ENCODE measurements around the gene DMRT1. TPM values are rescaled to one million over a fixed set of nuclear protein-coding genes. Genes with fewer than 3 reads are reported as not detected.
A peak's percentile ranks its signal among the peaks of the same experiment; 100 is the strongest.
"Not testable (repeated sequence)": the region's sequence is repeated elsewhere in the genome, so short reads cannot be mapped to it uniquely, and the experiment has no call there.

The DMRT1 gene
- total RNA-seq, 1 donor from 2014 or later = not detected

DNA sequence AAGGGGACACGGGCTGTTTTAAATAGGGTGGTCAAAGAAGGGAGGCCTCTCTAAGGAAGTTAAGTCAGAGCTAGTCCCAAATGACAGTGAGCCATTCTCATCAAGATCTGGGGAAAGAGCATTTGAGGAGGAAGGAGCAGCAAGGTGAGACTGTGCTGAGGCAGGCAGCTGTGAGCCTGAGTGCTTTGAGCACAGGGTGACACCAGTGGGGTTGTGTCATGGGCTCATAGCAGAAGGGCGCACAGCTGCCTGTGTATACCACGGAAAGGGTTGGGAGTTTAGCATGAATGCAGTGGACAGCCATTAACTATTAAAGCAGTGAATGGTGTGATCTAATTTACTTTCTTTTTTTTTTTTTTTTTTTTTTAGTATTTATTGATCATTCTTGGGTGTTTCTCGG, 19.2 kb downstream of the DMRT1 start:
- no peak for ATAC-seq

DNA sequence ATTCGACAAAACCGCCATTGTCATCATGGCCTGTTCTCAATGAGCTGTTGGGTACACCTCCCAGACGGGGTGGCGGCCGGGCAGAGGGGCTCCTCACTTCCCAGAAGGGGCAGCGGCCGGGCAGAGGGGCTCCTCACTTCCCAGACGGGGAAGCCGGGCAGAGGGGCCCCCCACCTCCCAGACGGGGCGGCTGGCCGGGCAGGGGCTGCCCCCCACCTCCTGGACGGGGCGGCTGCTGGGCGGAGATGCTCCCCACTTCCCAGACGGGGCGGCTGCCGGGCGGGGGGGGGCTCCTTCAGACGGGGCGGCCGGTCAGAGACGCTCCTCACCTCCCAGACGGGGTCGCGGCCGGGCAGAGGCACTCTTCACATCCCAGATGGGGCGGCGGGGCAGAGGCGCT, 20.0 kb downstream of the DMRT1 start:
- ATAC-seq = not testable (repeated sequence)

DNA sequence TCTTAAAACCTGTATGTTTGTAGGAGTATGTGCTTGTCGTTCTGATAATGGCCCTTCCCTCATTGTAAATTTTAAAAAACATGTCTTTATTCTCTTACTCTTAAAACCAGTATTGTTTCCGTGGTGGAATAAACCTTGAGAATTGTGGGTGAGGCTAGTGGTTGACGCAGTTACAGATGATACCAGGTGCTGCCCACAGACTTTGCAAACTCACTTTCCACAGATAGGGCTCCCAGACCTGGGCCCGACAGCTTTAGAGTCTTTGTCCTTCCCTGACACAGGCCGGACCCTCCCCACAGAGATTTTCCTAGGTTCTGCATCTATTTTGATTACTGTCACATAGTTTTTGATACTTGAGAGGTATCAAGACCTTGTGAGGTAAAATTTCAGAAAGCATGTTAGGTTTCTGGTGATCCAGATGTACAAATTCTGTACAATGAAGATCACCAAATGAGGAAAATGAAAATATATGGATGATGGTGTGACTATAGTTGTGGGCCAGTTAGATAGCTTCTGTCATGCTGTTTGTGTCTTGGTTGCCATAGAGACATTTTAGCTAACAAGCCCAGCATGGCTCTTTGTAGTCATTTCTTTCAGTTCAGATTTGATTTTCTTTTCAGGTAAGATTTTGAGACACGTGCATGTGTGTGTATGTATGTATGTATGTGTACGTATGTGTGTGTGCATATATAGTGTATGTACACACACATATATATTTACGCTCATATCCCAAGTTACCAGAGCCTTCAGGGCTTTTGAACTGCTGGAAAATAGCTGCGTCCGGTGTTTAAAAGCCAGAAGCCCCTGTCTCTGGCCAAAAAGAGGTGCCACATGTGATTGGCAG, 33.8 kb downstream of the DMRT1 start:
- ATAC-seq = no peak

DNA sequence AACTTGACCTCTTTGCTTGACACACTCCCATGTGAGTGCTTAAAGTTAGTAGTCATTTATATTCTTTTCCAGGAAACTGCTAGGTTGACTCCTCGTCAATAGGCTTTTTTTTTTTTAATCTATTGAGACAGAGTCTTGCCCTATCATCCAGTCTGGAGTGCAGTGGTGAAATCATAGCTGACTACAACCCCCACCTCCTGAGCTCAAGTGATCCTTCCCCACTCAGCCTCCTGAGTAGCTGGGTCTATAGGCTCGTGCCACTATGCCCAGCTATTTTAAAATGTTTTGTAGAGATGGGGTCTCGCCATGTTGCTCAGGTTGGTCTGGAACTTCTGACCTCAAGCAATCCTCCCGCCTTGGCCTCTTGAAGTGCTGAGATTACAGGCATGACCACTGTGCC, 34.9 kb downstream of the DMRT1 start:
- no peak for ATAC-seq

DNA sequence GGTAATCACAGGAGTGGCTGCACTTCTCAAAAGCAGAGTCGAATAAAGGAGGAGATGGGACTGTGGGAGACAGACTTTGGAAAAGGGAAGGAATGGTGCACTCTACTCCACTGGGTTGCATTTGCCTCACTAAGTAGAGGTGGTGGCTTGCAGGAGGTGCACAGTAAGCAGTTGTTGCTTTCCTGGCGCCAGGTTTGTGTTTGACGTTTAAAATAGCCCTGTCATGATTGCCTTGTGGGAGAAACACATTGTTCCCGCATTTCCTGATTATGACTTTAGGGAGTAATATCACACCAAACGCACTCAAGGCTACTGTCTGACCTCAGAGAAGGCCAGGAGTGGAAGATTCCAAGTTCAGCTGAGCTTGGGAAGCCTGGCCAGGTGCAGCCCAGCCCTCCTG, 36.7 kb downstream of the DMRT1 start:
- ATAC-seq = no peak

DNA sequence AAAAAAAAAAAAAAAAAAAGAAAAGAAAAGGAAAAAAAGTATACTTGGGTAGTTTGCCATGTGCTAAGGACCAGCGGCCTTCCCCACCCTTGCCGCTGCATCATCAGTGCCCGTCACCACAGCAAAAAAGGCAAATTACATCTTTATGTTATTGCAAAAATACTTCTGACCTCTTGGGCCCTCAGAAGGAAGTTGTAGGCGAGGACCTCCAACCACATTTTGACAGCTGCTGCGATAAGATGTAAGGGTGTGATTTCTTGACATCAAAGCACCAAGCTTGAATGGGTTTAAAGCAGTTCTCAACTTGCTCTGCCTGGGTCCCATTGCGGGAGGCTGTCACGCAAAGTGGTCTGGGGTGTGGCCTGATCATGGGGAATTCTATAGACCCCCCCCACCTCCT, 39.2 kb downstream of the DMRT1 start:
- ATAC-seq = no peak

DNA sequence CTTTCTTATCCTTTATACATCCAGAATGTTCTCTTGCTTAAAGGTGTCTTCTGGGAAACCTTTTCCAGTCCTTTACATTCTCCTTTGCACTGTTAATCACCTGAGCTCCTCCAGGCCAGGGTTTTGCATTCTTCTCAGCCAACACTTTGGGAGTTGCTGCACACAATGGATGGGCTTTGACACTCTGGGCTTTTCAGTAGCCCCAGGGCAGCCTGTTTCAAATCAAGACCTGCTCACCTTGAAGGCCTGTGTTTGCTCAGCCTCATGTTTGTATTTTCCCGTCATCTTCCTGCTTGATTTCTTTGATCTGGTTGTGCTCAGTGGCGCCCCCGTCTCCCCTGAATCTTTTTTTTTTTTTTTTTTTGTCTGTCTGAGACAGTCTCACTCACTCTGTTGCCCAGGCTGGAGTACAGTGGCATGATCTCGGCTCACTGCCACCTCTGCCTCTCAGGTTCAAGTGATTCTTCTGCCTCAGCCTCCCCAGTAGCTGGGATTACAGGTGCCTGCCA, 41.0 kb downstream of the DMRT1 start:
- no peak for ATAC-seq

DNA sequence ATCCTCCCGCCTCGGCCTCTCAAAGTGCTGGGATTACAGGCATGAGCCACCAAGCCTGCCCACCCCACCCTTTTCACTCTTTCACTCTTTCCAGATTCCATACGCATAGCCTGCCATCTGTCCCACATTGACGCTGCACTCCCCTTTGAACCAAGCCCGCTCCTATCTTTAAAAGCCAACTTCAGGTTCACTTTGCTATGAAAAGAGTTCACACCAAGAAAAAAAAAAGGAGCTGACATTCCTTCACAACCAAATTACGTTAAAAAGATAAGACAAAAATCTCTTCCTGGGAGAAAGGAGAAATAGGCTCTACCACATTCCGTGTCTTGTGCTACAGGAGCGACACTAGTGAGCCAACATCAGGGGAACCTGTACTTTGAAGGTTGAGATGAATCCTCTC, 41.5 kb downstream of the DMRT1 start:
- no peak for ATAC-seq

DNA sequence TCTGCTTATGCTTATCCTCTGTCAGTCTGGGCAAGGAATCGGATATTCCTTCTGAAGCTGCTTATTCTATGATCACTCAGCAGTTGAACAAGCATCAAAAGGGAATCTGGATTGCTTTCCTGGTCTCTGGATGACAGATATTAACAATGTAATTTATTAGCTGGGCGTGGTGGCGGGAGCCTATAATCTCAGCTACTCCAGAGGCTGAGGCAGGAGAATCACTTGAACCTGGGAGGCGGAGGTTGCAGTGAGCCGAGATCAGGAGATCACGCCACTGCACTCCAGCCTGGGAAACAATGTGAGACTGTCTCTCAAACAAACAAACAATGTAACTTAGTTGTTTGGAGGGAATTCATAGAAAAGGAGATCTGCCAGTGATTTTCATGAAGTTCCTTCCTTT, 45.4 kb downstream of the DMRT1 start:
- no peak for ATAC-seq

DNA sequence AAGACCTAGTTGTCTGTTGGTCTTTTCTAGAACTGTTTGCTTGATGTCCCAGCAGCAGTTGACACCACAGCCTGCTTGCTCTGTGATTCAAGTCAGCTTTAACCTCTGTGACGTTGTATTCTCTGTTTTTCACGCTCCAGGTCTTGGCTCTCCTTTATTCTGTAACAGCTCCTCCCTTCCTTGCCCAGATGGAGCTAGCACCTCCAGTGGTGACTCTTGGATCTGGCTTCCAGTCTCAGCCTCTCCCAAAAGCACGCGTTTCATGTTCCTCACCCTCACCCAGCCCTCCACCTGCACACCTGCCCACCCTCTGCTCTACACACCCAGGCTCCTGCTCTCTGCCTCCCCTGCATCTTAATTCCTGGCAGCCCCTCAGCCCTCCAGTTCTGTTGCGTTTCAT, 50.6 kb downstream of the DMRT1 start:
- ATAC-seq = peak; percentile 32

DNA sequence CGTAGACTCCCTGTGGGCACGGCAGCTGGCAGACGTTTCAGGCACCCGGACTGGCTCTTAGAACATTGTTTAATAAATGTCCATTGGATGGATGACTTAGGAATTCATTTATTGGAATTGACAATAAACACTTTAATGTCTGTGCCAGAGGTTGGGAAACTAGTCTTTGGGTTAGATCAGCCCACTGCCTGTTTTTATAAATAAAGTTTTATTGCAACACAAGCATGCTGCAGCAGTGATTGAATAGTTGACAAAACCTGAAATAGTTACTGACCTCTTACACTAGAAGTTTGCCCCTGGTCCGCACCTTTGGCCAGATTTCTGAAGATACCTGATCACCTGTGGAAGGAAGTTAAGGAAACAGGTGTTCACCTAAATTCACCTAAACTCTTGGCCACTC, 51.6 kb downstream of the DMRT1 start:
- no peak for ATAC-seq

DNA sequence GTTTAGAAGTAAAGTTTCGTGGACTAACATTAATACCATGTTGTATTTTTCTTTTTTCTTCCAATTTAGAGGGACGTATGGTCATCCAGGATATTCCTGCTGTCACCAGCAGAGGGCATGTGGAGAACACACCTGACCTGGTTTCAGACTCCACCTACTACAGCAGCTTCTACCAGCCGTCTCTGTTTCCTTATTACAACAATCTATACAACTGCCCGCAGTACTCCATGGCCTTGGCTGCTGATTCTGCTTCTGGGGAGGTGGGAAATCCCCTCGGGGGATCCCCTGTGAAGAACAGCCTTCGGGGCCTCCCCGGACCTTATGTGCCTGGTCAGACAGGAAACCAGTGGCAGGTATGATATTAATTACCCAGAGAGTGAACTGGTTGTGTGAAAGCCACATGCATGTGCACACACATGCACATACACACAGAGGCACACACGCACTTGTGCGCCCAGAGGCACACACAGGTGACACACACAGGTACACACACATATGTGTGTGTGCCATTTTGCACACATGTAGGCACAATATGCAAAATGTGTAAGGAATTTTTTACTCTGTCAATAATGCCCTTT, 52.4 kb downstream of the DMRT1 start:
- ATAC-seq = peak; percentile 95

DNA sequence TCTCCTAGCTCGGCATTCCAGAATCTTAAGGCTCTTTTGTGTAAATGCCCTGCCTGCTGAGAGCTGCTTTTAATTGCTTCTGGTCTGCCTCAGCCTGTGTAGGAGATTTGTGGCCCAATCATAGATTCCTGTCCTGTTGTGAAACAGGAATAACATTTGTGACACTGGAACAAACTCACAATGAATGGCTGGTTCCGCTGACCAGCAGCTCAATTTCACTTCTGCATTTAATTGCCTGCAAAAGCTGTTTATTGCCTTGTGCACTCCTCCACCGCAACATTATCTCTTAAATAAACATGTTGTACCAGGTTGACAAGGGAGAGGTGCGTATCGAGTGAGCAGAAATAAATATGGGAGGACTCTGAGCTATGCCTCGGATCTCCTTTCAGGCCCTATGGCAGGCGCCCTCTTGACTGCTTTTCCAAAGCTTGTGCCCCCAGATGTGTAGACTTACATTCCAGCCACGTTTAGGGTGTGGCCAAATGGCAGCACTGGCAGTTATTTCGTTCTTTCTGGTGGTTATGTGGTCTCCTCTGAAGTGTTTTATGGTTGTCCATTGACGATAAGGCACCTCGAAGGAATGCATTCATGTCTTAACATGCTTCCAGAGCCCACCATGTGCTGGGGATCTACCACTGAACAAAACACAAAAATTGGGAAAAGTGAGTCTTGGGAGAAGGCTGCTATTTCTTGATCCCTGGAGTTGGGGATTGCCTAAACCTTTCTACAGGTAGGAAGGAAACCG, 58.1 kb downstream of the DMRT1 start:
- ATAC-seq = no peak

DNA sequence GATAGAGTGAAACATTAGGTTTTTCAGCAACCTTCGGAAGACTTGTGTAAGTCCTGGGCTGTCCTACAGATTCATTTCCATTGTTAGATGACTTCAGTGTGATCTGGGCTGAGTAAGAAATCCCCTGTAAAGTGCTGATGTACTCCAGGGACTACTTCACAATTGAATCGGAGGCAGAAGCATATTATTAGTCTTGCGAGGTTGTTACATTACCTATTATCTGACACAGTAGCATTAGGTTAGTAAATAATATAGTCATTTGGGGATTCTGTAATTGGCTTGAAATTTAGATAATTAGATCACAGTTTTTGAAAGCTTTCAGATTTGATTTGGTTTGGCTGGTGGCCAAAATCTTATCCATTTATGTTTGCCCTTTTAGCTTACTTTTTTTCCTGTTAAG, 62.4 kb downstream of the DMRT1 start:
- ATAC-seq = no peak

DNA sequence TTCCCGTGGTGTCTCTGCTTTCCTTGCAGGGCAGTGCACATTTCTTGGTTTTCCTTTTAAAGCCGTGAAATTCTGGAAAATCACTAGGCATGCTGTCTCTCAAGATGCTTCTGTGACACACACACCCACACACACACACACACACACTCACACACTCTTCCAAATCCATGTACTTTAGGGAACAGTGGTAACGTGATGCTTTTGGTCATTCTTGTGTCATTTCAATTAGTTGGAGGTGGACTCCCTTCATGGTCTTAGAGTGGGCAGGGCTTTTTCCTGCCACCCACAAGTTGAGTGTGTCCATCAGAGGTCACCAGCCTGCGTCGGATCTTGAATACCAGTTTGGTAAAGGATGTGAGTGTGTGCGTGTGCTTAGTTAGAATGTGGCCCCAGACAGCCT, 64.4 kb downstream of the DMRT1 start:
- ATAC-seq = no peak

DNA sequence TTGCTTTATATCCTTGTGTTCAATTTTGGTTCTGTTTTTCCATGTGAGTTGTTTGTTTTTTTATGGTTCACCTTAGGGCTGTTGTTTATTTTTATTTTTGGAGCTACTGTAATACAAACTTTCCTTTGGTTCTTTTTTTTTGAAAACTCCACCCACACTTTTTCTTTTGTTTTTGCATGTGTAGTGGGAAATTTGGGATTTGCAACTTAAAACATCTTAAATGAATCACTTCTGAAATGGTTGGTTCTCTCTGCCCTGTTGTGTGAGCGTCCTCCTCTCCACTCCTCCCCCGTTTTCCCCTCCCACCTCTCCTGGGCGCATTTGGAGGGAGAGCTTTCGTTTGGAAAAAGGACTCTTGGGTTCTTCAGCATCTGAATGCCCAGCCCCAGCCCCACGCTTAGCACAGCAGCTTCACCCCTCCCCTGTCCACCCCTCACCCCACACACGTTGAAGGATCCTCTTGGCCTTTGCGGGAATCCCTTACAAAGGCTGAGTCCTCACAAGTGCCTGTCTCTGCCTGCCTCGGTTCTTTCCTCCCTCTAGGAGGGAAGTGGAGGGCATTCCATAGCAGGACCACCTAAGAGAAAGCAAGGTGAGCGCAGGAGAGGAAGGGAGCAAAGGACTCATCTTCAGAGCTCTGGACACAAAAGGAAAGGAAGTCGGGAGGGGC, 67.2 kb downstream of the DMRT1 start:
- ATAC-seq = no peak

DNA sequence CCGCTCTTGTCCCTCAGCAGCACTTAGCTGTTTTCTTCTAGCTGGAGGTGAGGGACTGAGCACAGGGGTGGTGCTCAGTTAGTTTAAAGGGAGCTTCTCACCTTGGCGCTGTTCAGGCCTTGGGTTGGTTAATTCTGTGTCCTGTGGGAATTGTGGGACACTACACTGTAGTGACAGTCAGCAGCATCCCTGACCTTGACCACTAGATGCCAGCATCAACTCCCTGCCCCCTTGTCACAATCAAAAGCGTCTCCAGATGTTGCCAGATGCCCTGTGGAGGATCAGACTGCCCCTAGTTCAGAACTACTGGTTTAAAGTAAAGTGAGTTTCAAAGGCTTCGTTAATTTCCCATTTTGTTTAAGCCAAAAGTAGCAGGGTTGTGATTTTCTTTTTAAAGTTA, 69.5 kb downstream of the DMRT1 start:
- no peak for ATAC-seq

DNA sequence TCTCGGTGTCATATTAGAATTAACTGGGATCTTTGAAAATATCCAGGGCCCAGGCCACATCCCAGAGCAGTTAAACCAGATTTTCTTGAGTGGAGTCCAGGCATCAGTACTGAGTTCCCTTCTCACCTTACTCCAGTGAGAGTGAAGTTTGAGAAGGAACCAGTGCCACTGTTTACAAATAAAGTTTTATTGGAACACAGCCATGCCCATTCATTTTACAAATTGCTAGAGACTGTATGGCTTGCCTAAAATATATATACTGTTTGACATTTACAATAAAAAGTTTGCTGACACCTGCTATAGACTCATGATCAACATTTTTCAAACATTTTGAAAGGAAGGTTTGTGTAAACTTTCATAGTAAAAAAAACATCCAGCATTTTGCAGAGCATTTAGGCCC, 71.3 kb downstream of the DMRT1 start:
- ATAC-seq = no peak

DNA sequence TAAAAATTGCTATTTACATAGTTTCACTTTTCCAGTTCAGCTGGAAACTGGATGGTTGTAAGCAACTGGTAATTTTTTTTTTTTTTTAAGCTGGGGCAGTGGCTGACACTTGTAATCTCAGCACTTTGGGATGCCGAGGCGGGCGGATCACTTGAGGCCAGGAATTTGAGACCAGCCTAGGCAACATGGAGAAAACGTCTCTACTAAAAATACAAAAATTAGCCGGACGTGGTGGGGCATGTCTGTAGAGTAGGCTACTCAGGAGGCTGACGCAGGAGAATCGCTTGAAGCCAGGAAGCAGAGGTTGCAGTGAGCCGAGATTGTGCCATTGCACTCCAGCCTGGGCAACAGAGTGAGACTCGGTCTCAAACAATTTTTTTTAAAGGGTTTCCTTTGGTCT, 72.0 kb downstream of the DMRT1 start:
- ATAC-seq = not testable (repeated sequence)

DNA sequence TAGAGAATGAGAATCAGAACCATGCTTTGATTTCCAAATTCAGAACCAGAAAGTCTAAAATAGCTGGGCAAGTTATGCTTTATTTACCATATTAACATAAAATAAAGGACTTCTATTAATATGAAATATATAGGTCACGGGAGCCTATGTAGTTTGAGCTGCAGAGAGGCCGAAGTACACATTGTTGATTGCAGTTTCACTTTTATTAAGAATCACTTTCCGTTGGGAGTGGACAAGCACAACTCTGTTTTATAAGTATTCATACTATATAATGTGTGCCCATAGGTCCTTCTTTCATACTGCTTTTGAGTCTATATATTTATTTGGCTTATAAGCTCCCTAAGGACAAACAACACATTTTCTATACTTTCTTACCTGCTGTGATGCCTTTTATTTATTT, 76.2 kb downstream of the DMRT1 start:
- no peak for ATAC-seq

DNA sequence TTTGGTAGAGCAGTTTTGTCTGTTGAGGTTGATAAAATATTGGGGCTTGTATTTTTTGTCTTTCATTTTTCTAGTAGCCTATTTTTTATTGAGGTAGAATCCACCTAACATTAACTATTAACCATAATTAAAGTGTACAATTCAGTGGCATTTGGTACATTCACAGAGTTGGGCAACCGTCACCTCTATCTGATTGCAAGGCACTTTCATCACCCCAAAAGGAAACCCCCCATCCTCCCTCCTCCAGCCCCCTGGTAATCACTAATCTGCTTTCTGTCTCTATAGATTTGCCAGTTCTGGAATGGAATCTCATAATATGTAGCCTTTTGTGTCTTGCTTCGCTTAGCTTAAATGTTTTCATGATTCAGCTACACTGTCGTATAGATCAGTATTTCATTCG, 79.4 kb downstream of the DMRT1 start:
- ATAC-seq = no peak

DNA sequence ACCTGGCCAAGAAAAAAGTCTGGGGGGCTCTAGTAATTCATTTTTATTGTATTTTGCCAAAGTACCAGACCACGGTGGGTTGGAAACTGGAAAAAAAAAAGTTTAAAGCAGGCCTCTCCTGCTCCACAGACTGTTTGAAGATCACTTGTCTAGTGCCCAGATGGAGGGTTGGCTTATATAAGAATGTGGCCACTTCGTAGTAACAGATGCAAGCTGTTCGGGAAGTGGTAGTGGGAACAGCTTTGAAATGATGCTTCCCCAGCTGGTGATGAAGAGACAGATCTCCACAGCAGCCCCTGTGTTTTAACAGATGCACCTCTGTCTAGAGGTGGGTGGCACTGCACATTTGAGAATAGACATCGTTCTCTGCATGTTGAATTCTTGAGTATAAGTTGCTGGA, 80.7 kb downstream of the DMRT1 start:
- no peak for ATAC-seq

DNA sequence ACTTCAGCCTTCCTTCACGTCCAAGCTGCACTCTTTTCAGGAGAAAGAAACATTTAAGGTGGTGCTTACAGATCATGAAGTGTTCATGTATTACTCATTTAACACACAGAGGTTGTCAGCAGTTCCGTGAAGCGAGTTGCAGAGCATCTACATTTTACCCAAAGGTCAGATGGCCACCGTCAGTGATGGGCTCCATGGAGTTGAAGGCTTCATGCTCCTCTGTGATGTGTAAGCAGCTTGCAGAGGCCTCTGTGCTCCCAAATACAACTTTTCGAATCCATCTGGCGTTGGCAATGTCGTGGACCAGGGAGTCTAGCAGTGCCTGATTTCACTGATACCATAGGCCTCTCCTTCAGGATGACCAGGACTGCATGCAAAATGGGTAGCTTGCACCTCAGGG, 81.2 kb downstream of the DMRT1 start:
- no peak for ATAC-seq
